Tibial nerve (tissue), 4 donors: ENCODE results near the gene PCNX2. TPM values are rescaled to one million over a fixed set of nuclear protein-coding genes. Genes with fewer than 3 reads are reported as not detected.

Experiments
- DNase-seq, 2 donors: peaks; one replicate each; pipeline ENCODE4 v3.0.0-alpha.2; 2019; ENCODE audit warnings: low spot score in 2 of 2
- H3K27ac ChIP-seq, 4 donors: fragments of 200-600 bp; sonication (generic) in 3 of 4; one replicate each; pipeline ENCODE4 v1.5.1; 2017 to 2019; ENCODE audit warnings: mild to moderate bottlenecking in 1 of 4
- H3K27me3 ChIP-seq, 2 donors: fragments of 200-600 bp; sonication (generic) in 1 of 2; one replicate each; pipeline versions ENCODE4 v1.5.1 to v1.6.0; 2017 to 2019
- H3K36me3 ChIP-seq, 3 donors: fragments of 200-600 bp; sonication (generic); one replicate each; pipeline ENCODE4 v1.5.1; 2018 to 2019
- H3K4me1 ChIP-seq, 4 donors: fragments of 200-600 bp; sonication (generic) in 3 of 4; one replicate each; pipeline ENCODE4 v1.5.1; 2017 to 2019
- H3K4me3 ChIP-seq, 4 donors: fragments of 200-600 bp; sonication (generic) in 3 of 4; one replicate each; pipeline ENCODE4 v1.5.1; 2017 to 2019; ENCODE audit warnings: mild to moderate bottlenecking in 1 of 4, moderate library complexity in 1 of 4
- H3K9me3 ChIP-seq, 4 donors: fragments of 200-600 bp; sonication (generic) in 3 of 4; one replicate each; pipeline ENCODE4 v1.5.1; 2017 to 2019
- EP300 ChIP-seq, 2 donors: sonication (generic); formaldehyde crosslinking; IDR thresholded peaks; one replicate each; pipeline ENCODE4 v1.6.1; 2017; ENCODE audit warnings: antibody characterized with exemption in 2 of 2, mild to moderate bottlenecking in 1 of 2
- POLR2A ChIP-seq, 2 donors: fragments of 450-650 bp; IDR thresholded peaks; one replicate each; pipeline ENCODE4 v1.6.1; 2017; ENCODE audit warnings: antibody characterized with exemption in 2 of 2, mild to moderate bottlenecking in 2 of 2, moderate library complexity in 2 of 2
- WGBS, 2 donors: methylation state at CpG; one replicate each; pipeline ENCODE4 v1.1.5; 2018; 5-methylcytosine and 5-hydroxymethylcytosine counted together
- total RNA-seq, 4 donors: library from RNA; depleted of rRNA; stranded (reverse); fragments of >200 nt; gene quantifications; one replicate each; pipeline ENCODE4 v1.1.0, GENCODE V29; 2016
- TF ChIP-seq, protein P1 (sequence below), 5 experiments: fragments of 200-600 bp in 3 of 5; fragments of 450-650 bp in 2 of 5; sonication (generic) in 3 of 5; IDR thresholded peaks; one replicate each; pipeline ENCODE4 v1.5.1; 2016 to 2019; ENCODE audit warnings: antibody characterized with exemption in 5 of 5, mild to moderate bottlenecking in 3 of 5, moderate library complexity in 2 of 5

Gene PCNX2
- total RNA-seq, 4 donors from 2014 or later = 10.2 to 32.1 (median 19.2) TPM

DNA sequence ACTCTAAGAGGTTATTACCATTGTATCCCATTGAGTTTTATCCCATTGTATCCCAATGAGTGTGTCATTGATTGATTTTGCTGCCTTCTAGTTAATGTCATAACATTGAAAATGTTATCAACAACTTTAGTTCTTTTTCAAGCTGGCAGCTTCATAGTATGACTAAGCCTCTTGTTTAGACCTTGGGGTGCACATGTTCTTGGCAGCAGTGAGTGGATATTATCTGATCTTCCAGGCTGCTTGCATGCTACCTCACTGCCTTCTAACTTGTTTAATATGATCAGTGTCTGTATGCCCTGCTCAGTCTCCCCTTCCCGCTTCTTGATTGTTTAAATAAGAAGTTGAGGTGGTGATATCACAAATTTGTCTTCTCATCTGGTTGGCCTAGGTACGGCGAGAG is 320.6 kb downstream of the PCNX2 start:
- Histone ChIP-seq H3K27ac (no peak overlapping the region), H3K4me1 (no peaks in the 10 kb centered on the region), H3K4me3 (no peak overlapping the region), H3K36me3 (peaks cover 0 to 98% (median 38%) of the 10 kb centered on the region in 3 donors), H3K27me3 (no peaks in the 10 kb centered on the region), H3K9me3 (peaks cover 0 to 19% (median 3%) of the 10 kb centered on the region in 4 donors)
- no peak for TF ChIP-seq EP300 (IDR thresholded peaks at IDR 0.05)
- DNase-seq = no peak
- WGBS, 2 donors = 87 to 97% methylated on average over 3 of the region's 3 CpGs

DNA sequence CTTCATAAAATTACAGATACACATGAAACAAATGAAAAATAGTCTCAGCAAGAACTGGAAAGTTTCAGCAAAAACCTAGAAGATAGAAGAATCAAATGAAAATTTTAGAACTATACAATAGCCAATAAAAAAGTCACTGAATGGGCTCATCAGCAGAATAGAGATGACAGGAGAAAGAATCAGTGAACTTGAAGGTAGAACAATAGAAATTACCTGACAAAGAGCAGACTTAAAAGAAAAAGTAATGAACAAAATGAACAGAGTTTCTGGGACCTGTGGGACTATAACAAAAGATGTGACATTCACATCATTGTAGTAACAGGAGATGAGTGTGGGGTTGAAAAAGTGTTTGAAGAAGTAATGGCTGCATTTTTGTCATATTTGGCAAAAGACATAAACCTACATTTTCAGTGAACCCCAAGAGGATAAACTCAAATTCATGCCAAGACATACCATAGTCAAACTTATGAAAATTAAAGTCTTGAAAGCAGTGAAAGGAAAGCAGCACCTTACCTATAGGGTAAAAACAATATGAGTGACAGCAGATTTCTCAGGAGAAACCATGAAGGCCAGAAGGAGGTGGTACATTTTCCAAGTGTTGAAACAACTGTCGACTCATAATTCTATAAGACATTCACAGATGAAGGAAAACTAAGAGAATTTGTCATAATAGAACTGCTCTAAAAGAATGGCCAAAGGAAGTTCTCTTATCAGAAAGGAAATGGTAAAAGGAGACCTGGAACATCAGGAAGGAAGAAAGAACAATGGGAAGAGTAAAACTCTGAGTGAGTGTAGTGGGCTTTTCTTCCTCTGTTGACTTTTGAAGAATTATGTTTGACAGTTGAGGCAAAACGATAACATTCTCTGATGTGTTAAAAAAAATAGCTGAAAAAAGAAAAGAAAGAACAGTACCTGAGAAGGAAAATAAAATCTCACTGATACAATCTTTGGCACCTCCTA is 321.6 kb downstream of the PCNX2 start:
- no peak overlapping the region for H3K4me3 ChIP-seq
- H3K36me3 ChIP-seq = peaks cover 0 to 98% (median 38%) of the 10 kb centered on the region in 3 donors
- 84 to 93% methylated on average over 2 of the region's 2 CpGs for WGBS, 2 donors
- no peaks in the 10 kb centered on the region for H3K27me3 ChIP-seq
- peaks cover 0 to 19% (median 3%) of the 10 kb centered on the region in 4 donors for H3K9me3 ChIP-seq
- no peak for TF ChIP-seq POLR2A (IDR thresholded peaks at IDR 0.05)
- TF ChIP-seq EP300 (IDR thresholded peaks at IDR 0.05) = no peak
- TF ChIP-seq, protein P1, sequence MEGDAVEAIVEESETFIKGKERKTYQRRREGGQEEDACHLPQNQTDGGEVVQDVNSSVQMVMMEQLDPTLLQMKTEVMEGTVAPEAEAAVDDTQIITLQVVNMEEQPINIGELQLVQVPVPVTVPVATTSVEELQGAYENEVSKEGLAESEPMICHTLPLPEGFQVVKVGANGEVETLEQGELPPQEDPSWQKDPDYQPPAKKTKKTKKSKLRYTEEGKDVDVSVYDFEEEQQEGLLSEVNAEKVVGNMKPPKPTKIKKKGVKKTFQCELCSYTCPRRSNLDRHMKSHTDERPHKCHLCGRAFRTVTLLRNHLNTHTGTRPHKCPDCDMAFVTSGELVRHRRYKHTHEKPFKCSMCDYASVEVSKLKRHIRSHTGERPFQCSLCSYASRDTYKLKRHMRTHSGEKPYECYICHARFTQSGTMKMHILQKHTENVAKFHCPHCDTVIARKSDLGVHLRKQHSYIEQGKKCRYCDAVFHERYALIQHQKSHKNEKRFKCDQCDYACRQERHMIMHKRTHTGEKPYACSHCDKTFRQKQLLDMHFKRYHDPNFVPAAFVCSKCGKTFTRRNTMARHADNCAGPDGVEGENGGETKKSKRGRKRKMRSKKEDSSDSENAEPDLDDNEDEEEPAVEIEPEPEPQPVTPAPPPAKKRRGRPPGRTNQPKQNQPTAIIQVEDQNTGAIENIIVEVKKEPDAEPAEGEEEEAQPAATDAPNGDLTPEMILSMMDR (IDR thresholded peaks at IDR 0.05) = no peak
- no peak for DNase-seq
- H3K4me1 ChIP-seq = no peaks in the 10 kb centered on the region
- H3K27ac ChIP-seq = no peak overlapping the region

DNA sequence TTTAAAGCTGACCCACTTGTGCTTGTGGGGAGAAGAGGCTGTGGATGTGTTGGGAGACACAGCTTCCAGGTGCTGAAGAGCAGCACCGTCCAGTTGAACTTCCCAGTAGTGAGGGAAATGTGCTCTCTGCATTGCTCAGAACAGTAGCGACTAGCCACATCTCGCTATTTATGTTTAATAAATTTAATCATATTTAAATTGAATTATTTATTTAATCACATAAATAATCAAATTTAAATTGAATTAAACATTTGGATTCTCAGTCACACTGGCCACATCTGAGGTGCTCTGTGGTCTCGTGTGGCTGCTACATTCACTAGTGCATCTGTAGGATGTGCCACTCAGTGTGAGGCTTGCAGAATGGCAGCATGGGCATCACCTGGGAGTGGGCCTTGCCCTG is 325.0 kb downstream of the PCNX2 start:
- WGBS, 2 donors = 90 to 93% methylated on average over 4 of the region's 4 CpGs
- TF ChIP-seq POLR2A (IDR thresholded peaks at IDR 0.05) = no peak
- no peak for TF ChIP-seq EP300 (IDR thresholded peaks at IDR 0.05)
- TF ChIP-seq, protein P1 (IDR thresholded peaks at IDR 0.05) = no peak
- Histone ChIP-seq H3K4me1 (no peaks in the 10 kb centered on the region), H3K36me3 (peaks cover 0 to 89% (median 25%) of the 10 kb centered on the region in 3 donors), H3K4me3 (no peak overlapping the region), H3K27me3 (no peaks in the 10 kb centered on the region), H3K9me3 (peaks cover 0 to 19% (median 3%) of the 10 kb centered on the region in 4 donors), H3K27ac (no peak overlapping the region)
- DNase-seq = no peak

DNA sequence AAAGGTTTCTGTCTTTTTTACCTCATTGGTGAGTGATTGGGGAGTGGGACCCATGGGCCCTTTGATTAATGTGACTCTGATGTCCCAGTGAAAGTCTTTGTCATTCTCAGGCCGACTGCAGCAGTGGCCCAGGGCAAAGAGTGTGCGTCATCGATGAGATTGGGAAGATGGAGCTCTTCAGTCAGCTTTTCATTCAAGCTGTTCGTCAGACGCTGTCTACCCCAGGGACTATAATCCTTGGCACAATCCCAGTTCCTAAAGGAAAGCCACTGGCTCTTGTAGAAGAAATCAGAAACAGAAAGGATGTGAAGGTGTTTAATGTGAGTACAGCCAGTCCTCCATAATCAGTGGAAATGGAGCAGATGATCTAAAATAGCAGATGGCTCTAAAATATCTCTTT is 325.7 kb downstream of the PCNX2 start:
- DNase-seq = no peak
- Histone ChIP-seq H3K27me3 (no peaks in the 10 kb centered on the region), H3K27ac (no peak overlapping the region), H3K4me3 (no peak overlapping the region), H3K4me1 (no peaks in the 10 kb centered on the region), H3K9me3 (peaks cover 0 to 19% (median 3%) of the 10 kb centered on the region in 4 donors), H3K36me3 (peaks cover 0 to 91% (median 23%) of the 10 kb centered on the region in 3 donors)
- 74 to 75% methylated on average over 5 of the region's 5 CpGs for WGBS, 2 donors
- TF ChIP-seq EP300 (IDR thresholded peaks at IDR 0.05) (no peak), POLR2A (IDR thresholded peaks at IDR 0.05) (no peak)
- TF ChIP-seq, protein P1 (IDR thresholded peaks at IDR 0.05) = no peak

DNA sequence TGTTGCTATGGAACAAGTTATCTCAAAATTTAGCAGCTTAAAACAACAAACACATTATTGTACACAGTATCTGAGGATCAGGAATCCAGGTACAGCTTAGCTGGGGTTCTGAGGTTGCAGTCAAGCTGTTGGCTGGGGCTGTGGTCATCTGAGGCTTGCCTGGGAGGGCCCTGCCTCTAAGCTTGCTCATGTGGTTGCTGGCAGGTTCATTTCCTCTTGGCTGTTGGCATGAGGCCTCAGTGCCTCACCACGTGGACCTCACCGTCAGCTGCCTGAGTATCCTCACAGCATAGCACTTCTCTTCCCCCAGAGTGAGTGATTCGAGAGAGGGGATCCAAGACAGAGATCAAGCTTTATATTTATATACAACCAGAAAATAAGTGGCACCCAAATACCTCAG is 326.6 kb downstream of the PCNX2 start:
- H3K4me1 ChIP-seq = no peaks in the 10 kb centered on the region
- no peak overlapping the region for H3K4me3 ChIP-seq
- peaks cover 0 to 87% (median 23%) of the 10 kb centered on the region in 3 donors for H3K36me3 ChIP-seq
- H3K27me3 ChIP-seq = no peaks in the 10 kb centered on the region
- TF ChIP-seq, protein P1 (IDR thresholded peaks at IDR 0.05) = no peak
- TF ChIP-seq EP300 (IDR thresholded peaks at IDR 0.05) (no peak), POLR2A (IDR thresholded peaks at IDR 0.05) (no peak)
- peaks cover 0 to 15% (median 0%) of the 10 kb centered on the region in 4 donors for H3K9me3 ChIP-seq
- 64 to 69% methylated on average over 3 of the region's 3 CpGs for WGBS, 2 donors
- no peak overlapping the region for H3K27ac ChIP-seq
- DNase-seq = no peak
